HEK293 (cell line): ENCODE measurements around the gene MYD88.

Source experiments
- CTCF ChIA-PET: fragments of 350-600 bp; formaldehyde crosslinking; extraction: SDS; loops from one replicate; lab custom pipeline; 2021; ENCODE audit warnings: antibody characterized with exemption; lab: Yijun Ruan, JAX
- POLR2A ChIA-PET: fragments of 300-600 bp; formaldehyde crosslinking; extraction: SDS; loops from one replicate; lab custom pipeline; 2020; ENCODE audit warnings: antibody characterized with exemption, inconsistent platforms; lab: Yijun Ruan, JAX
- H3K27ac ChIP-seq: fragments of 200-500 bp; sonication (Bioruptor generic); 2 replicates; pipeline ENCODE4 v1.5.1; 2014; ENCODE audit warnings: low read depth, low read length, control low read depth, inconsistent platforms; ENCODE audit errors: extremely low read depth
- H3K36me3 ChIP-seq, 2 experiments: fragments of 200-500 bp in 1 of 2; sonication (Bioruptor generic) in 1 of 2; 1 replicate in 1 of 2; 2 replicates in 1 of 2; pipeline ENCODE4 v1.5.1; 2014 to 2017; ENCODE audit warnings: inconsistent platforms in 2 of 2, low read length in 2 of 2; ENCODE audit not compliant: control insufficient read depth in 2 of 2, insufficient read depth in 1 of 2
- H3K4me1 ChIP-seq: fragments of 200-500 bp; sonication (Bioruptor generic); 2 replicates; pipeline ENCODE4 v1.5.1; 2014; ENCODE audit warnings: mild to moderate bottlenecking, low read length, inconsistent platforms; ENCODE audit not compliant: control insufficient read depth, insufficient read depth
- H3K4me3 ChIP-seq: 2 replicates; pipeline ENCODE4 v1.5.1; 2011; ENCODE audit warnings: low read depth, mild to moderate bottlenecking, control low read depth, low read length, moderate library complexity
- H3K9me3 ChIP-seq: fragments of 200-500 bp; sonication (Bioruptor generic); 2 replicates; pipeline ENCODE4 v1.5.1; 2014; ENCODE audit warnings: low read depth, low read length, inconsistent platforms; ENCODE audit not compliant: control insufficient read depth, insufficient read depth
- BCL11A ChIP-seq: fragments of 450-650 bp; formaldehyde crosslinking; IDR thresholded peaks from 2 replicates; pipeline ENCODE4 v1.5.1; 2016; ENCODE audit warnings: low read depth, missing biosample characterization, missing genetic modification characterization
- PRDM1 ChIP-seq: fragments of 450-650 bp; formaldehyde crosslinking; IDR thresholded peaks from 2 replicates; pipeline ENCODE4; 2016; ENCODE audit warnings: missing biosample characterization, missing genetic modification characterization
- REPIN1 ChIP-seq: fragments of 450-650 bp; formaldehyde crosslinking; IDR thresholded peaks from 2 replicates; pipeline ENCODE4 v1.5.1; 2017; ENCODE audit warnings: missing biosample characterization, missing genetic modification characterization, low read depth
- WT1 ChIP-seq: fragments of 450-650 bp; formaldehyde crosslinking; IDR thresholded peaks from 2 replicates; pipeline ENCODE4 v1.5.1; 2016; ENCODE audit warnings: missing biosample characterization, missing genetic modification characterization
- ZBTB48 ChIP-seq: fragments of 450-650 bp; formaldehyde crosslinking; IDR thresholded peaks from 2 replicates; pipeline ENCODE4 v1.5.1; 2016; ENCODE audit warnings: missing biosample characterization, missing genetic modification characterization
- ZBTB7A ChIP-seq: fragments of 450-650 bp; formaldehyde crosslinking; IDR thresholded peaks from 2 replicates; pipeline ENCODE4 v1.5.1; 2016; ENCODE audit warnings: low read depth, missing biosample characterization, missing genetic modification characterization
- ZFHX2 ChIP-seq: fragments of 450-650 bp; formaldehyde crosslinking; conservative IDR thresholded peaks from 2 replicates; pipeline ENCODE4 v1.5.1; 2016; ENCODE audit warnings: missing biosample characterization, missing genetic modification characterization
- ZFP3 ChIP-seq: fragments of 450-650 bp; formaldehyde crosslinking; IDR thresholded peaks from 2 replicates; pipeline ENCODE4 v1.5.1; 2016; ENCODE audit warnings: low read depth, missing biosample characterization, missing genetic modification characterization
- ZNF133 ChIP-seq: fragments of 450-650 bp; formaldehyde crosslinking; IDR thresholded peaks from 2 replicates; pipeline ENCODE4 v1.5.1; 2016; ENCODE audit warnings: missing biosample characterization, missing genetic modification characterization
- ZNF16 ChIP-seq: fragments of 450-650 bp; formaldehyde crosslinking; IDR thresholded peaks from 2 replicates; pipeline ENCODE4 v1.5.1; 2016; ENCODE audit warnings: low read depth, missing biosample characterization, missing genetic modification characterization
- ZNF280D ChIP-seq: fragments of 450-650 bp; formaldehyde crosslinking; IDR thresholded peaks from 2 replicates; pipeline ENCODE4 v1.5.1; 2016; ENCODE audit warnings: missing biosample characterization, missing genetic modification characterization
- ZNF335 ChIP-seq: fragments of 450-650 bp; formaldehyde crosslinking; conservative IDR thresholded peaks from 2 replicates; pipeline ENCODE4 v1.5.1; 2016; ENCODE audit warnings: missing biosample characterization, missing genetic modification characterization
- ZNF514 ChIP-seq: fragments of 450-650 bp; formaldehyde crosslinking; IDR thresholded peaks from 2 replicates; pipeline ENCODE4 v1.5.1; 2016; ENCODE audit warnings: missing biosample characterization, missing genetic modification characterization
- ZNF791 ChIP-seq: fragments of 450-650 bp; formaldehyde crosslinking; IDR thresholded peaks from 2 replicates; pipeline ENCODE4 v1.5.1; 2016; ENCODE audit warnings: missing biosample characterization, missing genetic modification characterization
- TF ChIP-seq, protein P1 (sequence below): fragments of 450-650 bp; formaldehyde crosslinking; IDR thresholded peaks from 2 replicates; pipeline ENCODE4 v1.5.1; 2016; ENCODE audit warnings: missing biosample characterization, missing genetic modification characterization
- TF ChIP-seq, protein P2 (sequence below): sonication (generic); formaldehyde crosslinking; IDR thresholded peaks from 2 replicates; pipeline ENCODE4 v1.8.1; 2022; ENCODE audit warnings: mild to moderate bottlenecking, moderate library complexity, missing genetic modification reagents

Gene MYD88

DNA sequence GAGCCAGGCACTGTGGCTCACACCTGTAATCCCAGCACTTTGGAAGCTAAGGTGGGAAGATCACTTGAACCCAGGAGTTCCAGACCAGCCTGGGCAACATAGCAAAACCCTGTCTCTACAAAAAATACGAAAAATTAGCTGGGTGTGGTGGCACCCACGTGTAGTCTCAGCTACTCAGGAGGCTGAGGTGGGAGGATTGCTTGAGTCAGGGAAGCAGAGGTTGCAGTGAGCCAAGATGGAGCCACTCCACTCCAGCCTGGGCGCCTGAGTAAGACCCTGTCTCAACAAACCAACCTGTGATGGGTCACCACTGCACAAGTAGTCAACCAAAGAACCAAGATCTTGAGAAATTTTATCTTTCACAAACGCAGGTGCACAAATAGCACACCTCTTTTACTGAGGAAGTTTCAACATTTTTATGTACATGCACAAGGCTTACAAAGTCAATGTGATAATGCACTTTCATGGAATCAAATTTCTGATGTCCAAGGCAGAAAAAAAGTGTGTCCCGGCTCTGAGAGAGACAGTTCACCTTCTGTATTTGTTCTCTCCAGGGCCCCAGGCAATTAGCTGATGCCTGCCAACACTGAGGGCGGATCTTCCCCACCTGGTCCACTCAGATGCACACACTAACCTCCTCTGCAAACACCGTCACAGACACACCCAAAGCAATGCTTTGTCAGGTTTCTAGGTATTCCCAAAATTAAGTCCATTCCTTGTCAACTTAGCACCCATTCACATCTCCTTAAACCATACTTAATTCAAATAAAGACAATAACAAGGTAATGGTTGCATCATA lies 13.9 kb upstream of the MYD88 start:
- no peaks in the 10 kb centered on the region for H3K9me3 ChIP-seq
- TF ChIP-seq REPIN1 (tag by site-specific recombination) (no peak), BCL11A (tag by site-specific recombination) (no peak), ZBTB7A (tag by site-specific recombination) (no peak), ZNF16 (no peak), ZNF514 (tag by site-specific recombination) (no peak), ZNF791 (tag by site-specific recombination) (no peak), ZNF335 (tag by site-specific recombination) (no peak), PRDM1 (no peak), ZFP3 (no peak), WT1 (tag by site-specific recombination) (no peak), ZNF280D (tag by site-specific recombination) (no peak), ZBTB48 (tag by site-specific recombination) (no peak)
- TF ChIP-seq, protein P1, sequence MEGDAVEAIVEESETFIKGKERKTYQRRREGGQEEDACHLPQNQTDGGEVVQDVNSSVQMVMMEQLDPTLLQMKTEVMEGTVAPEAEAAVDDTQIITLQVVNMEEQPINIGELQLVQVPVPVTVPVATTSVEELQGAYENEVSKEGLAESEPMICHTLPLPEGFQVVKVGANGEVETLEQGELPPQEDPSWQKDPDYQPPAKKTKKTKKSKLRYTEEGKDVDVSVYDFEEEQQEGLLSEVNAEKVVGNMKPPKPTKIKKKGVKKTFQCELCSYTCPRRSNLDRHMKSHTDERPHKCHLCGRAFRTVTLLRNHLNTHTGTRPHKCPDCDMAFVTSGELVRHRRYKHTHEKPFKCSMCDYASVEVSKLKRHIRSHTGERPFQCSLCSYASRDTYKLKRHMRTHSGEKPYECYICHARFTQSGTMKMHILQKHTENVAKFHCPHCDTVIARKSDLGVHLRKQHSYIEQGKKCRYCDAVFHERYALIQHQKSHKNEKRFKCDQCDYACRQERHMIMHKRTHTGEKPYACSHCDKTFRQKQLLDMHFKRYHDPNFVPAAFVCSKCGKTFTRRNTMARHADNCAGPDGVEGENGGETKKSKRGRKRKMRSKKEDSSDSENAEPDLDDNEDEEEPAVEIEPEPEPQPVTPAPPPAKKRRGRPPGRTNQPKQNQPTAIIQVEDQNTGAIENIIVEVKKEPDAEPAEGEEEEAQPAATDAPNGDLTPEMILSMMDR (tag by site-specific recombination) = no peak
- TF ChIP-seq, all 188 proteins: peak for 0
- Histone ChIP-seq H3K4me3 (no peak overlapping the region), H3K27ac (no peak overlapping the region), H3K4me1 (no peaks in the 10 kb centered on the region), H3K36me3 (peaks cover 0 to 91% of the 10 kb centered on the region in 2 experiments)
- CTCF ChIA-PET = interaction anchor here (0.6 to 0.8 kb wide), 2 partner anchors 8 to 345 kb away, joined by 3 to 7 read pairs; no protein-coding TSS in a partner anchor
- POLR2A ChIA-PET = no interaction called here

DNA sequence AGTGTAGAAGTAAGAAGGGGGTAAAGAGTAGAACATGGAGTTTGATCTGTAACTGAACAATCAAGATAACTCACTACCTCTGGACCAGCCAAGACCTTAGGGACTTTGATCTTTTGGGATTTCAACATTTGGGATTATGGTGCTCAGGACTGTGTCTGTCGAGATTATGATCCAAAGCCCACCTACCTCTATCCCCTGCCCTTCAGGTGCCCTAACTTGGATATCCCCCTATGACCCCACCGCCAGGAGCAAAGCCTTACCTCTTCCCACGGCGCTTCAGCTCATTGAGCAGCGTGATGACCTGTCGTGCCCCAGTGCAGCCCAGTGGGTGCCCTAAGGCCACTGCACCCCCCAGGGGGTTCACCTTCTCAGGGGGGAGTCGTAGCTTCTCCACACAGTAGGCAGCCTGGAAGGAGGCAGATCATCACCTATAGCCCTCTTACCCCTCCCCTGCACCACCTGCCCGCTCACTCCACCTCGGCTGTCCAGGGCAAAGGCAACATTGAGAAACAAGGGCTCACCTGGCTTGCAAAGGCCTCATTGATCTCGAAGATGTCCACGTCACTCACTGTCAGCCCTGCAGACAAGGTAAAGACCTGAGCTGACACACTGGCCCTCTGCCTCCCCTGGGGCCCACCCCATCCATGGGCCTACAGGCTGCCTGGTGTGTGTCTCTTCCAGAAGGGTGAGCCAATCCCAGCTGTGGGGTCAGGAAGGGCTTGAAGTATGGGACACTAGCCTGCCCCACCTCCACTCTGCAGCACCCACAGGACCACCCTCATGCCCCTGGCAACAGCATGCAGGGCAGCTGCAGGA lies 12.9 kb upstream of the MYD88 start:
- H3K4me3 ChIP-seq = no peak overlapping the region
- H3K36me3 ChIP-seq = peaks cover 4 to 92% of the 10 kb centered on the region in 2 experiments
- ChIA-PET POLR2A (interaction anchor here (1.6 kb wide), 1 partner anchor 12 kb away, joined by 7 read pairs; the partner anchor contains the start of gene ACAA1), CTCF (no interaction called here)
- no peaks in the 10 kb centered on the region for H3K4me1 ChIP-seq
- TF ChIP-seq, protein P2, sequence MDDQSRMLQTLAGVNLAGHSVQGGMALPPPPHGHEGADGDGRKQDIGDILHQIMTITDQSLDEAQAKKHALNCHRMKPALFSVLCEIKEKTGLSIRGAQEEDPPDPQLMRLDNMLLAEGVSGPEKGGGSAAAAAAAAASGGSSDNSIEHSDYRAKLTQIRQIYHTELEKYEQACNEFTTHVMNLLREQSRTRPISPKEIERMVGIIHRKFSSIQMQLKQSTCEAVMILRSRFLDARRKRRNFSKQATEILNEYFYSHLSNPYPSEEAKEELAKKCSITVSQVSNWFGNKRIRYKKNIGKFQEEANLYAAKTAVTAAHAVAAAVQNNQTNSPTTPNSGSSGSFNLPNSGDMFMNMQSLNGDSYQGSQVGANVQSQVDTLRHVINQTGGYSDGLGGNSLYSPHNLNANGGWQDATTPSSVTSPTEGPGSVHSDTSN (CRISPR knock-in tag) = no peak
- no peak for TF ChIP-seq ZFHX2
- no peak for TF ChIP-seq ZNF133 (tag by site-specific recombination)
- H3K9me3 ChIP-seq = no peaks in the 10 kb centered on the region
- H3K27ac ChIP-seq = no peak overlapping the region
